Muscle layer of duodenum (tissue), 2 donors: ENCODE results near the gene AIRE.
"Not testable (repeated sequence)": the region's sequence is repeated elsewhere in the genome, so short reads cannot be mapped to it uniquely, and the experiment has no call there.

Source experiments
- H3K27ac ChIP-seq: one replicate; pipeline ENCODE4 v1.7.0; 2013; ENCODE audit warnings: mild to moderate bottlenecking, low read length
- H3K27me3 ChIP-seq: one replicate; pipeline ENCODE4 v1.7.0; 2013; ENCODE audit warnings: low read depth, mild to moderate bottlenecking, control low read depth, low read length
- H3K36me3 ChIP-seq, 2 donors: one replicate each; pipeline ENCODE4 v1.7.0; 2013; ENCODE audit warnings: low read length in 2 of 2, control low read depth in 1 of 2, mild to moderate bottlenecking in 1 of 2; ENCODE audit not compliant: insufficient read depth in 2 of 2, control insufficient read depth in 1 of 2
- H3K4me1 ChIP-seq, 2 donors: one replicate each; pipeline ENCODE4 v1.7.0; 2013; ENCODE audit warnings: low read length in 2 of 2, mild to moderate bottlenecking in 2 of 2, control low read depth in 1 of 2, moderate library complexity in 1 of 2; ENCODE audit not compliant: insufficient read depth in 2 of 2, control insufficient read depth in 1 of 2
- H3K4me3 ChIP-seq, 2 donors: one replicate each; pipeline ENCODE4 v1.7.0; 2013; ENCODE audit warnings: low read length in 2 of 2, low read depth in 1 of 2, mild to moderate bottlenecking in 1 of 2
- H3K9me3 ChIP-seq, 2 donors: one replicate each; pipeline ENCODE4 v1.7.0; 2013; ENCODE audit warnings: low read length in 2 of 2, control low read depth in 1 of 2, mild to moderate bottlenecking in 1 of 2; ENCODE audit not compliant: control insufficient read depth in 1 of 2
- donor health status: healthy.

The AIRE gene

DNA sequence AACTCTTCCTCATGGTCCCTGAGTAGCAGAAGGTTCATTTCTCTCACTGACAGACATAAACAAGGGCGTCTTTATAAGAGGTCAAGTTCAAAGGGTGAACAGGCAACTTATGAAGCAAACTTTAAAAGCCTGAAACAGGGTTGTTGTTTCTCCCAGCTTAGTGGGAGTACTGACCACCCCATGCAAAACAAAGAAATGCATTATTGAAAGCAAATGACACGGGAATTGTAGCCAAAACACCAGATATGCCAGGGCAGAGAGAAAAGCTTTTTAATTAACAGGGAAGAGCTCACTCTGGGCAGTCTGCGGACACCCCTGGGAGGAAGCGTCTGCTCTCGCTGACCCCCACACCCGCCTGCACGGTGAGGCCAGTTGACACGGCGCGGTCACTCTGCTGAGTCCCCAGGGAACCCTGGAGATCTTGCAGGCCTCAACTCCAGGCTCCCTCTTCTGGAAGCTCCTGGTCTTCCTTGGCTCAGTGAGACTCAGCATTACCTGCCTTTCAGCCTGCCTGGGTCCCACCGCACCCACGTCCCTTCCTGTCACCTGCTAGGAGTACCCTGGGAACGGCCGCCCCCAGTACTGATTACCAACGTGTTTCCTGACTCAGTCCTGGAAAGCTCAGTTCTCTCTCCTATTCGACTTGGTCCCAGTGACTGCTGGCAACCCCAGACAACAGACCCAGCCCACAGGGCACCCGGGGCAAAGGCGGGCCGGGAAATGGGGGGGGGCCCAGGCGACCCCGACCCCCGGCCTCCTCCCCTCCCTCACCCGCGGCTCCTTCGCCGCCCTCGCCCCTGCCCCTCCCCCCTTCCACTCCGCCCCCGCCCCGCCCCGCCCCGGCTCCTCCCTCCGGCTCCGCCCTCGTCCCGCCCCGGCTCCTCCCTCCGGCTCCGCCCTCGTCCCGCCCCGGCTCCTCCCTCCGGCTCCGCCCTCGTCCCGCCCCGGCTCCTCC, 52.5 kb downstream of the AIRE start:
- H3K4me3 ChIP-seq: peak overlapping the region; percentile 37 to 47
- no peaks in the 10 kb centered on the region for H3K9me3 ChIP-seq
- peak overlapping the region; percentile 39 for H3K27ac ChIP-seq
- peaks cover 4 to 19% of the 10 kb centered on the region in 2 donors for H3K36me3 ChIP-seq
- H3K4me1 ChIP-seq: peaks cover 7 to 13% of the 10 kb centered on the region in 2 donors
- no peaks in the 10 kb centered on the region for H3K27me3 ChIP-seq

DNA sequence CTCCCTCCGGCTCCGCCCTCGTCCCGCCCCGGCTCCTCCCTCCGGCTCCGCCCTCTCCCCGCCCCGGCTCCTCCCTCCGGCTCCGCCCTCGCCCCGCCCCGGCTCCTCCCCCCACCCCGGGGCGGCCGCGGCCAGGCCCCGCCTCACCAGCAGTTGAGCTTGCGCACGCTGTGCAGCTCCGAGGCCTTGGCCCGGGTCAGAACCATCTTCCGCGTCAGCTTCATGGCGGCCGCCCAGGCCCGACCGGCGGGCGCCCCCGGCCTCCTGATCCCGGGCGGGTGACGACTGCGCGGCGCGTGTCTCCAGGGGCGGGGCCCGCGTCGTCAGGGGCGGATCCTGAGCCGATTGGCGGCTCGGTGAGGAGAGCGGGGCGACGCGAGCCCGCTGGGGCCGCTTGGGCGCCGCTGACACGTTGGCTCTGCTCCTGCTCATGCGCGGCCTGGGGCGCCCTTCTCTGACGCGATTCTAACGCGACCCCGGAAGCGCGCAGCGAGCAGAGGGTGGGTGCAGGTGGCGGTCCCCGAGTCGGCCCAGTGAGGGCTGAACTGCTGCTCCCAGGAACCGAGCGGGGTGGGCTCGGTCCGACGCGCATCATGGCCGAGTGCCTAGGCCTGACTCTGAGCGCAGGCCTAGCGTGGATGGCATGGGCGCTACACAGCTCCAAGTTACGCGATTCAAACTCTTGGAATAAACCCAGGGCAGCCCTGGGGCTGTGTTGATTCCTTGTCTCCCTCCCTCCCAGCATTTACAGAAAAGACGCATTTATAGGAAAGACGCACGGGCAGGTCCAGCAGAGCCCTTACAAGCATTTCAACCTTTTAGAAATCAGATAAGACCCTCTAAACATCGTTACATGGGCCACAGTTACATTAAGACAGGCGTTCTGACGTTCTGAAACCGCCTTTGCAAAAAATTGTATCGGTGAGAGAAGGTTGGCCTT, 53.6 kb downstream of the AIRE start, which contains the start of gene CFAP410:
Gene CFAP410, minus strand, starts transcription at position 420 of the 940 bp plus-strand sequence. Its CDS starts 196 bp downstream, at position 224.
- Histone ChIP-seq H3K27ac (peak within 1 kb of the TSS; percentile 99), H3K27me3 (no peaks in the 10 kb centered on the region), H3K4me3 (peak within 1 kb of the TSS; percentile 84 to 94), H3K9me3 (no peaks in the 10 kb centered on the region), H3K4me1 (peaks cover 7 to 13% of the 10 kb centered on the region in 2 donors), H3K36me3 (peaks cover 4 to 19% of the 10 kb centered on the region in 2 donors)

- not testable (repeated sequence) for H3K36me3 ChIP-seq, H3K9me3 ChIP-seq, H3K4me3 ChIP-seq, H3K27ac ChIP-seq, H3K27me3 ChIP-seq
- H3K4me1 ChIP-seq: peaks cover 7 to 13% of the 10 kb centered on the region in 2 donors
Observed at GRCh38 chr21:44341726-44342458, 56.2 kb downstream of the AIRE start.

DNA sequence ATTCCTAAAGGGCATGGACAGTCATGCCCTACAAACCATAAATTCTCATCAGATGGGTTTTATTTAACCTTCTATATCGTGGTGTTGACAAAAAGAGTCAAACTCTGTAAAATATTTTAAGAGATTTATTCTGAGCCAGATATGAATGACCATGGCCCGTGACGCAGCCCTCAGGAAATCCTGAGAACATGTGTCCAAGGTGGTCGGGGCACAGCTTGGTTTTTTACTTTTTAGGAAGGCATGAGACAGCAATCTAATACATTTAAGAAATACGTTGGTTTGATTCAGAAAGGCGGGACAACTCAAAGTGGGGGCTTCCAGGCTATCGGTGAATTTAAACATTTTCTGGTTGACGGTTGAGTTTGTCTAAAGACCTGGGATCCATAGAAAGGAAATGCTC, 57.3 kb downstream of the AIRE start:
- H3K4me3 ChIP-seq, H3K27me3 ChIP-seq, H3K9me3 ChIP-seq, H3K36me3 ChIP-seq, H3K27ac ChIP-seq: not testable (repeated sequence)
- peaks cover 7 to 12% of the 10 kb centered on the region in 2 donors for H3K4me1 ChIP-seq

- H3K4me1 ChIP-seq: peaks cover 6 to 7% of the 10 kb centered on the region in 2 donors
- no peaks in the 10 kb centered on the region for H3K9me3 ChIP-seq
- no peaks in the 10 kb centered on the region for H3K27me3 ChIP-seq
- H3K4me3 ChIP-seq: no peak overlapping the region
- no peak overlapping the region for H3K27ac ChIP-seq
- H3K36me3 ChIP-seq: no peaks in the 10 kb centered on the region
Observed at GRCh38 chr21:44344541-44345183, 59.0 kb downstream of the AIRE start.

DNA sequence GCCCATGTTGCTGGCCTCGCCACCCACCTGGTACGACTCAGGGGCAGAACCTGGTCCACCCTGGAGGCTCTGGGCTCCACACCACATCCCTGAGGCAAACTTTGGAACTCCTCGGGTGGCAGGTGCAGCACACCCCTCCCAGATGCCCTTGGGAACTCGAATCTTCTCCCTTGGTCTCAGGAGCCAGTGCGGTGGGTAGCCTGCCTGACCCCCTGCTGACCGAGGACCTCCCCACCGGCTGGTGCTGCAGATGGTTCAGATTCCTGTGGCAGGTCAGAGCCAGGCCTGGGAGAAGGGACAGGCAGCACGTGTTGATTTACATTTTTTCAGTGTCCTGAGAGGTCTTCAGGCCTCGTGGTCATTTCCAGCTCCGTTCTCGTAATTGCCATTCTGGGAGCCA, 59.8 kb downstream of the AIRE start:
- no peak overlapping the region for H3K4me3 ChIP-seq
- H3K27ac ChIP-seq: no peak overlapping the region
- no peaks in the 10 kb centered on the region for H3K27me3 ChIP-seq
- H3K36me3 ChIP-seq: no peaks in the 10 kb centered on the region
- no peaks in the 10 kb centered on the region for H3K9me3 ChIP-seq
- no peaks in the 10 kb centered on the region for H3K4me1 ChIP-seq

- H3K27ac ChIP-seq: no peak overlapping the region
- H3K4me3 ChIP-seq: no peak overlapping the region
- H3K36me3 ChIP-seq: no peaks in the 10 kb centered on the region
- H3K27me3 ChIP-seq: no peaks in the 10 kb centered on the region
- peaks cover 0 to 9% of the 10 kb centered on the region in 2 donors for H3K4me1 ChIP-seq
- H3K9me3 ChIP-seq: no peaks in the 10 kb centered on the region
Observed at GRCh38 chr21:44347911-44348451, 62.3 kb downstream of the AIRE start.
